ENCODE data around the gene C20orf144.

DNA sequence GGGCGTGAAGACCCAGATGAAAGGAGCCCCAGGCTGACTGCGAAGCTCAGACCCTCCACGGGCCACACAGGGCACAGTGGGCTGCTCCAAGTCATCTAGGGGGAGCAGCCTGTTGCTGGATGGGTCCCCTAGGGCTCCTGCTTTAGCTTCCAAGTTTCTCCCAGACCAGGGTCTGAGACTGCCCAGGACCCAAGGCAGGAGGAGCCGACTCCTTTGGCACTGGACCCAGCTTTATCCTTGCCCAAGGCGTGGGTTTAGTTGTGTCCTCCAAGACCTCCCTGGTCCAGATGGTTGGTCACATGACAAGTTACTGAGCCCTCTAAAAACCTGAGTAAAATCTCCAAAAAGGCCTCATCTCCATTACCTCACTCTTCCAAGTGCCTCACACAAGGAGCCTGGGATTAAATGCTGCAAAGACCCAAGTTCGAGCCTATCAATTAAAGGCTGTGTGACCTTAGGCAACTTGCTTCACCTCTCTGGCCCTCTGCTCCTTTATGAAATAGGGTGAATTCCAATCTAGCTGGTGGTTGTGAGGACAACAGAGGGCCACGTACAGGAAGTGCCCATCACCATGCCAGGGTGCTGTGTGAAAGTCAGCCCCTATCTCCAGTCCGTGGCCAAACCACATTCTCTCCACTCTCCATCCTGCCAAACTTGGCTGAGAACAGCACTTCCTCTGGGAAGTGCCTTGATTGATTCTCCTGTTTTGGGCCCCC is 9.6 kb downstream of the C20orf144 start:
- TF ChIP-seq, protein P1, sequence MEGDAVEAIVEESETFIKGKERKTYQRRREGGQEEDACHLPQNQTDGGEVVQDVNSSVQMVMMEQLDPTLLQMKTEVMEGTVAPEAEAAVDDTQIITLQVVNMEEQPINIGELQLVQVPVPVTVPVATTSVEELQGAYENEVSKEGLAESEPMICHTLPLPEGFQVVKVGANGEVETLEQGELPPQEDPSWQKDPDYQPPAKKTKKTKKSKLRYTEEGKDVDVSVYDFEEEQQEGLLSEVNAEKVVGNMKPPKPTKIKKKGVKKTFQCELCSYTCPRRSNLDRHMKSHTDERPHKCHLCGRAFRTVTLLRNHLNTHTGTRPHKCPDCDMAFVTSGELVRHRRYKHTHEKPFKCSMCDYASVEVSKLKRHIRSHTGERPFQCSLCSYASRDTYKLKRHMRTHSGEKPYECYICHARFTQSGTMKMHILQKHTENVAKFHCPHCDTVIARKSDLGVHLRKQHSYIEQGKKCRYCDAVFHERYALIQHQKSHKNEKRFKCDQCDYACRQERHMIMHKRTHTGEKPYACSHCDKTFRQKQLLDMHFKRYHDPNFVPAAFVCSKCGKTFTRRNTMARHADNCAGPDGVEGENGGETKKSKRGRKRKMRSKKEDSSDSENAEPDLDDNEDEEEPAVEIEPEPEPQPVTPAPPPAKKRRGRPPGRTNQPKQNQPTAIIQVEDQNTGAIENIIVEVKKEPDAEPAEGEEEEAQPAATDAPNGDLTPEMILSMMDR (IDR thresholded peaks at IDR 0.05) = no peak
- no peak for TF ChIP-seq POLR2A (IDR thresholded peaks at IDR 0.05)

Measured in esophagus squamous epithelium (tissue), 4 donors.